H1 (cell line): ENCODE results near the gene PPP2R2D.

ENCODE experiments used
- ATF2 ChIP-seq: IDR thresholded peaks from 2 replicates; pipeline ENCODE4 v1.6.1; 2012; ENCODE audit warnings: low read length, inconsistent platforms
- TCF12 ChIP-seq: IDR thresholded peaks from 2 replicates; pipeline ENCODE4 v1.6.1; 2011; ENCODE audit warnings: low read depth, mild to moderate bottlenecking, low read length

DNA sequence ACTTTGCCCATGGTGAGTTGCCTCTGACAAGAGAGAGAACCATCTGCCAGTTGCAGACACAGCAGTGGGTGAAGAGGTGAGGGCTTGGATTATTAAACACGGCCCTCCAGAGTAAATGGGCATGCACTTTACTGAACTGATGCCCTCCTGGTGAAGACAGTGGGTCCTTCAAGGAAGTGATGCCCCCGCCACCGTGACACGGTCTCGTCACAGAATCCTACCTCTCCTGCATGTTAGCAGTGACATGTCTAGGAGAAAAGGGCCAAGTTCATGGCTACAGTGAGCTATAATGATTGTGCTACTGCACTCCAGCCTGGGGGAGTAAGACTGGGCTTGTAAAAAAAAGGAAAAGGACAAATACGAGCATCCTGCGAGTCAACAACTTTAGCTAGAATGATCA, 78.5 kb downstream of the PPP2R2D start:
- TF ChIP-seq TCF12, result no peak
- TF ChIP-seq ATF2, result no peak
